GM13977 (cell line): Measurements from ENCODE around the gene NELL1.

Experiments used
- DNase-seq: peaks from one replicate; pipeline ENCODE4 v3.0.0; 2012; ENCODE audit warnings: low spot score
- CTCF ChIP-seq: IDR thresholded peaks from 2 replicates; pipeline ENCODE4 v1.5.1; 2012; ENCODE audit warnings: mild to moderate bottlenecking, control low read depth; ENCODE audit not compliant: insufficient read depth; ENCODE audit errors: extremely low read depth, missing control alignments
- in situ Hi-C: fragments of 300-500 bp; cut with MboI; formaldehyde crosslinking; loops from one replicate; pipeline ENCODE4 v1.12.0; 2022; ENCODE audit warnings: low sequenced_read_pairs, low pct_unique_long_range_greater_than_20kb, mixed read lengths, inconsistent platforms; ENCODE audit not compliant: unreplicated experiment

Gene NELL1

GRCh38 chr11:20627701-20628100 is 41.7 kb upstream of the NELL1 start:
- in situ Hi-C loops, result loop anchor here (25.0 kb wide), 1 partner anchor 1510 kb away; no protein-coding TSS in a partner anchor
- TF ChIP-seq CTCF, result no peak
- DNase-seq, result no peak

- in situ Hi-C loops, result loop anchor here (25.0 kb wide), 1 partner anchor 1506 kb away; no protein-coding TSS in a partner anchor
- DNase-seq, result no peak
- TF ChIP-seq CTCF, result no peak
Observed at GRCh38 chr11:20631519-20632168, 37.7 kb upstream of the NELL1 start.

- DNase-seq, result no peak
- TF ChIP-seq CTCF, result no peak
- in situ Hi-C loops, result loop anchor here (25.0 kb wide), 1 partner anchor 1505 kb away; no protein-coding TSS in a partner anchor
Observed at GRCh38 chr11:20632169-20632532, 37.2 kb upstream of the NELL1 start.

GRCh38 chr11:20634044-20634443 is 35.3 kb upstream of the NELL1 start:
- TF ChIP-seq CTCF, result no peak
- no peak for DNase-seq
- in situ Hi-C loops, result loop anchor here (25.0 kb wide), 1 partner anchor 1503 kb away; no protein-coding TSS in a partner anchor

GRCh38 chr11:20634781-20635180 is 34.6 kb upstream of the NELL1 start:
- DNase-seq, result no peak
- in situ Hi-C loops, result loop anchor here (25.0 kb wide), 1 partner anchor 1503 kb away; no protein-coding TSS in a partner anchor
- no peak for TF ChIP-seq CTCF

GRCh38 chr11:20638074-20638473 is 31.3 kb upstream of the NELL1 start:
- in situ Hi-C loops, result loop anchor here (25.0 kb wide), 1 partner anchor 1499 kb away; no protein-coding TSS in a partner anchor
- DNase-seq, result no peak
- no peak for TF ChIP-seq CTCF
